COLO668 (cell line): Measurements from ENCODE around the gene CCN2.
"Not testable (repeated sequence)": the region's sequence is repeated elsewhere in the genome, so short reads cannot be mapped to it uniquely, and the experiment has no call there.

Source experiments
- DNase-seq: peaks from one replicate; lab custom pipeline; 2025; ENCODE audit not compliant: unreplicated experiment; lab: John Stamatoyannopoulos, UW

The CCN2 gene

DNA sequence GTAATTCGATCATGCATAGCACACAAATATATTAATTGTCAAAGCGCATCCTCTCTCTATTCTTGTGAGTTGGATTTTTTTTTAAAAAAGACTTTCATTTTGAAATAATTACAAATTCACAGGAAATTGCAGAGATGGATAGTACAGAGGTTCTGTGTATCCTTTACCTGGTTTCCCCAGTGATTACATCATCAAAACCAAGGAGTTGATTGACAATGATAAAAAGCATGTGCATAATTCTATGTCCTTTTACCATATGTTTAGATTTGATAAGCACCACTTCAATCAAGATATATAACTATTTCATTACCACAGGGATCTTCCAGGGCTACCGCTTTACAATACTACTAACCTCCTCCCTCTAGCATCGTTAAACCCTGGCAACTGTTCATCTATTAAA is 40.2 kb downstream of the CCN2 start:
- DNase-seq = no peak

DNA sequence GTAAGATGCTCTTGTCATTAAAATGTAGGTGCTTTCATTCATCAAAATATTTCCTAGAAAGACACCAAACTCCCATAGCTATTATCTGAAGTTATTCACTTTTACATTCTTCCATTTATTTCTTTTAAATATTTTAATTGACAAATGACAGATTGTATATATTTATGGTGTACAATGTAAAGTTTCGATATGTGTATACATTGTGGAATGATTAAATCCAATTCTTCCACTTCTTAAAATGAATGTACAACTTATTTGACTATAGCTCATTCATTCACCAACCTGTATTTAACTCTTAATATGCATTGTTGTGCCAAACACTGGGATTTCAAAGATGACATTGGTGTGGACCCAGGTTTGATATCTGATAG is 41.0 kb downstream of the CCN2 start:
- DNase-seq = no peak

DNA sequence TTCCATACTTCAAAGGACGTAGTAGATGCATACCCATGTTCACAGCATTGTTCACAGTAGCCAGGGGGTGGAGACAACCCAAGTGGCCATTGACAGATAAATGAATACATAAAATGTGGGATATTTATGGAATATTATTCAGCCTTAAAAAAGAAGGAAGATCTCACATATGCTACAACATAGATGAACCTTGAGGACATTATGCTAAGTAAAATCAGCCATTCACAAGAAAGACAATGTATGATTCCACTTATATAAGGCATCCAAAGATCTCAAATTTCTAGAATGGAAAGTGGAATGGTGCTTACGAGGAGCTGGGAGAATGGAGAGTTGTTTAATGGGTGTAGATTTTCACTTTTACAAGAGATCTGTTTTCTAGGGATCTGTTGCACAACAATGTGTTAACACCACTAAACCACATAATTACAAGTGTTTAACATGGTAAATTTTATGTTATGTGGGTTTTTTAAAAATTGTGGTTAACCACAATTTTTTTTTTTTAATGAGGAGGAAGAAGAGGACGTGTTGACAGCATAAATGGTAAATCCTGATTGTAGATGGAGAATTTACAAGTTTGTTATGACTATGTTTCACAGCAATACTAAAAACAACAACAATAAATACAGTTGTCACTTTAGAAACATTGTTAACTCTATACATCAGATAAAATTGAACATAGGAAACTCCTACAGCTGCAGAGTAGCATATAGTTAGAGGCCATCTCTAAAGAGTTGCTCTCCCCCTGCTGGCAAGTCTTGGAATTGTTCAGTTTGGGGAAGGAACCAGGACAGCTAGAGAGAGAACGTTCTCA is 41.6 kb downstream of the CCN2 start:
- peak; percentile 75 for DNase-seq

DNA sequence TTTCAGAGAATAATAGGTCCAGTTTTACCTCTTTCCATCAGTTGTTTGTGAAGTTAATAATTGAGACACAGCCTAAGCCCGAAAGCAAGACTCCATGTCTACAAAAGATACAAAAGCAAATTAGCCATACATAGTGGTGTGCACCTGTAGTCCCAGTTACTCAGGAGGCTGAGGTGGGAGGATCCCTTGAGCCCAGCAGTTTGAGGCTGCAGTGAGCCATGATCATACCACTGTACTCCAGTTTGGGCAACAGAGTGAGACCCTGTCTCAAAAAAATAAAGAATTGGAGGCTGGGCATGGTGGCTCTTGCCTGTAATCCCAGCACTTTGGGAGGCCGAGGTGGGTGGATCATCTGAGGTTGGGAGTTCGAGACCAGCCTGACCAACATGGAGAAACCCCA is 42.4 kb downstream of the CCN2 start:
- DNase-seq = not testable (repeated sequence)

DNA sequence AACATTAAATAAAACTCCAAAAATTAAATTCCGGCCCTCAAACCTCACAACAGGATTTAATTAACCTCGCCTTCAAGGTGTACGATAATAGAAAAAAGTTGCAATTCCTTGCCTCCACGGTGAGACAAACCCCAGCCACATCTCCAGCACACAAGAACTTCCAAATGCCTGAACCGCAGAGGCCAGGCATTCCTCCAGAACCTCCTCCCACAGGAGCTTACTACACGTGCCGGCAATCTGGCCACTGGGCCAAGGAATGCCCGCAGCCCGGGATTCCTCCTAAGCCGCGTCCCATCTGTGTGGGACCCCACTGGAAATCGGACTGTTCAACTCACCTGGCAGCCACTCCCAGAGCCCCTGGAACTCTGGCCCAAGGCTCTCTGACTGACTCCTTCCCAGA is 47.4 kb downstream of the CCN2 start:
- DNase-seq = not testable (repeated sequence)

DNA sequence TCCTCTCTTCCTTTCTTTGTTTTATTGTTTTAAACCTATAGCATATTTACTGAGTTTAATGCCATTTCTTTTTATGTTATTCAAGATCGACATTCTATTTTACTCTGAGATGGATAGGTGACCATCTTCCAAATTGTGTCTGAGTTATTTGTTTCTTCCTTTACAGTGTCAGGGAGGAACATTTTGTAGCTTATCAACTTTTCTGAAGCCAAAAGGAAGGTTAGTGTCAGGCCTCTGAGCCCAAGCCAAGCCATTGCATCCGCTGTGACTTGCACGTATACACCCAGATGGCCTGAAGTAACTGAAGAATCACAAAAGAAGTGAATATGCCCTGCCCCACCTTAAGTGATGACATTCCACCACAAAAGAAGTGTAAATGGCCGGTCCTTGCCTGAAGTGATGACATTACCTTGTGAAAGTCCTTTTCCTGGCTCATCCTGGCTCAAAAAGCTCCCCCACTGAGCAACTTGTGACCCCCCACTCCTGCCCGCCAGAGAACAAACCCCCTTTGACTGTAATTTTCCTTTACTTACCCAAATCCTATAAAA is 49.8 kb downstream of the CCN2 start:
- DNase-seq = not testable (repeated sequence)

DNA sequence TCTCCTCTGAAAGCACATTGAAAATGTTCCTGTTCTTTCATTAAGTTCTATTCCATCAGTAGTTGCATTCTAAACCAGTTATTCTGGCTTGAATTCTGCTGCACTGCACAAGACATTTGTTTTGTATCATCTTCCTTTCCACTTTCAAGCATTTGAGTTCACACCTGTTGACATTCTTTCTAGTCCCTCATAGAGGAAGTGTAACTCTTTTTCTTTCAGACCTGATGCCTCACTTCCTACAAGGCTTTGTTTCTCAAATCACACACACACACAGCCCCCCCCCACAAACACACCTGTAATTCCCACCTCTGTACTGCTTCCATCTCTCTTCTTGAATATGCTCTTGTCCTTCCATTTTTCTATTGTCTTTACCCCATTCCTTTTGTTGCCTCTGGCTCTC is 50.9 kb downstream of the CCN2 start:
- DNase-seq = no peak

DNA sequence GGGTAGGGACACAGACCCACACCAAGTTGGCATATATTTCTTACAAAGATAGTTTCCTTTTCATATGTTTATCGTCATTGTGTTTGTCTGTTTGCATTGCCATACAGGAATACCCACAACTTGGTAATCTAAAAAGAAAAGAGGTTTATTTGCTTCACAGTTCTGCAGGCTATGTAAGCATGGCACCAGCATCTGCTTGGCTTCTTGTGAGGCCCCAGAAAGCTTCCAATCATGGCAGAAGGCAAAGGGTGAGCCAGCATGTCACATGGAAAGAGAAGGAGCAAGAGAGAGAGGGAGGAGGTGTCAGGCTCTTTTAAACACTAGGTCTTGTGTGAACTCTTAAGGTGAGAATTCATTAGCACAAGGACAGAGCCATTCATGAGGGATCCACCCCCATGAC is 52.5 kb downstream of the CCN2 start:
- DNase-seq = no peak
